HepG2 (cell line): Measurements from ENCODE around the gene TCERG1L. TPM values are rescaled to one million over a fixed set of nuclear protein-coding genes. Genes with fewer than 3 reads are reported as not detected.

Source experiments
- ATAC-seq: fragments of 200-7000 bp; cut with Tn5 transposase; 3 replicates; pipeline ENCODE4 v1.9.1; 2020; ENCODE audit warnings: mild to moderate bottlenecking, moderate library complexity
- BruUV-seq: library from RNA; stranded (reverse); fragments of 400-500 nt; replicated peaks from 2 replicates; lab custom pipeline; 2021; lab: Mats Ljungman, UMichigan
- CTCF ChIA-PET: fragments of 300-600 bp; formaldehyde crosslinking; extraction: SDS; loops from one replicate; lab custom pipeline; 2021; ENCODE audit warnings: low total read pairs, inconsistent platforms, low intra/inter-chr PET ratio; lab: Yijun Ruan, JAX
- POLR2A ChIA-PET: fragments of 350-600 bp; sonication (Branson Sonifier 250); formaldehyde crosslinking; loops from one replicate; lab custom pipeline; 2020; ENCODE audit warnings: antibody characterized with exemption, inconsistent platforms; lab: Yijun Ruan, JAX
- DNase-seq: peaks from one replicate; pipeline ENCODE4 v3.0.0-alpha.2; 2015; ENCODE audit warnings: low spot score
- FAIRE-seq: peaks from 3 replicates; lab custom pipeline; 2011; peaks lifted over from hg19 to GRCh38; lab: Jason Lieb, UNC
- H2AFZ ChIP-seq: one replicate; pipeline ENCODE4 v1.6.1; 2011; ENCODE audit warnings: low read length, inconsistent platforms
- H3K27ac ChIP-seq: fragments of 300-600 bp; 3 replicates; pipeline ENCODE4 v1.8.0; 2011; ENCODE audit warnings: mixed run types, mild to moderate bottlenecking, mixed read lengths, low read length, inconsistent platforms; ENCODE audit not compliant: insufficient read depth; ENCODE audit errors: extremely low read length
- H3K27me3 ChIP-seq, 2 experiments: fragments of 200-600 bp in 1 of 2; 2 replicates in 1 of 2; 3 replicates in 1 of 2; pipeline versions ENCODE4 v1.6.0 to v1.8.0; 2011; ENCODE audit warnings: low read length in 2 of 2, mild to moderate bottlenecking in 2 of 2, moderate library complexity in 2 of 2, inconsistent platforms in 1 of 2; ENCODE audit not compliant: insufficient read depth in 2 of 2, control insufficient read depth in 1 of 2
- H3K36me3 ChIP-seq, 2 experiments: fragments of 200-600 bp in 1 of 2; replicated peaks in 1 of 2; 2 replicates in 1 of 2; 3 replicates in 1 of 2; pipeline versions ENCODE4 v1.5.1 to v1.8.0; 2011; ENCODE audit warnings: low read length in 2 of 2, inconsistent platforms in 1 of 2; ENCODE audit not compliant: insufficient read depth in 2 of 2, control insufficient read depth in 1 of 2
- H3K4me1 ChIP-seq: 2 replicates; pipeline ENCODE4 v1.5.1; 2012; ENCODE audit warnings: low read length, inconsistent platforms; ENCODE audit not compliant: insufficient read depth
- H3K4me2 ChIP-seq: 2 replicates; pipeline ENCODE4 v1.6.0; 2011; ENCODE audit warnings: low read depth, low read length, inconsistent platforms
- H3K4me3 ChIP-seq, 3 experiments: fragments of 200-600 bp in 1 of 3; sonication (generic), shearing (Covaris generic) in 1 of 3; replicated peaks in 1 of 3; 2 replicates each; pipeline ENCODE4 v1.5.1; 2011 to 2016; ENCODE audit warnings: low read length in 3 of 3, inconsistent platforms in 2 of 3, low read depth in 2 of 3, mild to moderate bottlenecking in 2 of 3, control low read depth in 1 of 3, mixed read lengths in 1 of 3; ENCODE audit not compliant: insufficient read depth in 1 of 3
- H3K79me2 ChIP-seq: one replicate; pipeline ENCODE4 v1.6.1; 2011; ENCODE audit warnings: low read length, inconsistent platforms; ENCODE audit not compliant: insufficient read depth
- H3K9ac ChIP-seq: 2 replicates; pipeline ENCODE4 v1.6.0; 2011; ENCODE audit warnings: mild to moderate bottlenecking, low read depth, low read length, inconsistent platforms; ENCODE audit not compliant: insufficient read depth
- H3K9me3 ChIP-seq: 2 replicates; pipeline ENCODE4 v1.5.1; 2012; ENCODE audit warnings: mild to moderate bottlenecking, low read length
- H4K20me1 ChIP-seq: 2 replicates; pipeline ENCODE4 v1.6.0; 2011; ENCODE audit warnings: inconsistent platforms, mild to moderate bottlenecking, low read length, moderate library complexity; ENCODE audit not compliant: insufficient read depth
- HNF1B ChIP-seq: sonication (generic); formaldehyde crosslinking; IDR thresholded peaks from 2 replicates; pipeline ENCODE4 v1.5.1; 2020; ENCODE audit warnings: mild to moderate bottlenecking, moderate library complexity, missing genetic modification reagents
- MEF2D ChIP-seq: sonication (generic); formaldehyde crosslinking; IDR thresholded peaks from 2 replicates; pipeline ENCODE4 v1.5.1; 2020; ENCODE audit warnings: mild to moderate bottlenecking, missing genetic modification reagents
- MXD4 ChIP-seq: IDR thresholded peaks from 2 replicates; pipeline ENCODE4 v1.6.1; 2016; ENCODE audit warnings: mild to moderate bottlenecking, missing biosample characterization, missing genetic modification reagents
- MYNN ChIP-seq: sonication (generic); formaldehyde crosslinking; IDR thresholded peaks from 2 replicates; pipeline ENCODE4 v1.4.0; 2020; ENCODE audit warnings: mild to moderate bottlenecking, low read depth, missing genetic modification reagents
- NFIC ChIP-seq: IDR thresholded peaks from 2 replicates; pipeline ENCODE4 v1.6.1; 2012; ENCODE audit warnings: mild to moderate bottlenecking, low read length, inconsistent platforms
- ZBTB49 ChIP-seq: sonication (generic); formaldehyde crosslinking; IDR thresholded peaks from 2 replicates; pipeline ENCODE4 v1.4.0; 2020; ENCODE audit warnings: missing genetic modification reagents, borderline replicate concordance
- ZNF451 ChIP-seq: sonication (generic); formaldehyde crosslinking; IDR thresholded peaks from 2 replicates; pipeline ENCODE4 v1.5.0; 2020; ENCODE audit warnings: mild to moderate bottlenecking, missing genetic modification reagents
- ZNF609 ChIP-seq: sonication (generic); formaldehyde crosslinking; IDR thresholded peaks from 2 replicates; pipeline ENCODE4 v1.4.0; 2020; ENCODE audit warnings: mild to moderate bottlenecking, missing genetic modification reagents, borderline replicate concordance
- ZNF616 ChIP-seq: sonication (generic); formaldehyde crosslinking; IDR thresholded peaks from 2 replicates; pipeline ENCODE4 v1.5.0; 2020; ENCODE audit warnings: low read depth, mild to moderate bottlenecking, missing genetic modification reagents
- WGBS: methylation state at CpG from one replicate; pipeline ENCODE4 v1.1.6; 2017; ENCODE audit warnings: low lambda C conversion rate; 5-methylcytosine and 5-hydroxymethylcytosine counted together
- in situ Hi-C: cut with HindIII; loops from 2 replicates; pipeline ENCODE4 v1.10.0; 2017; ENCODE audit warnings: low pct_unique_long_range_greater_than_20kb; ENCODE audit not compliant: extremely low pct_ligation_motif_present
- intact Hi-C: fragments of 100-400 bp; cut with micrococcal nuclease; formaldehyde crosslinking; loops from one replicate; pipeline ENCODE4 v1.10.0; 2022; ENCODE audit not compliant: unreplicated experiment
- polyA plus RNA-seq, 8 experiments: library from polyadenylated mRNA; depleted of rRNA in 3 of 8; stranded (reverse) in 7 of 8; unstranded in 1 of 8; fragments of >200 nt; fragmentation: Illumina TruSeq in 4 of 8; extraction: Trizol in 4 of 8; gene quantifications; 2 replicates each; pipeline versions ENCODE4 v1.2.1 to v1.2.3, GENCODE V29; 2011 to 2016; ENCODE audit warnings: low read depth in 4 of 8, missing spikeins in 1 of 8, mixed read lengths in 1 of 8; ENCODE audit not compliant: insufficient read depth in 1 of 8
- total RNA-seq, 5 experiments: library from RNA; depleted of rRNA; stranded (reverse); fragments of >200 nt; fragmentation: Illumina TruSeq; extraction: Trizol; gene quantifications; 2 replicates each; pipeline ENCODE4 v1.2.3, GENCODE V29; 2016; ENCODE audit warnings: low read depth in 1 of 5

TCERG1L gene
- total and polyA plus RNA-seq, 2 of the 13 experiments (the other 11 are each of a cell fraction or from before 2014, with no cell fraction given), result not detected

GRCh38 chr10:131184503-131184902 lies 127.0 kb downstream of the TCERG1L start:
- H3K9ac ChIP-seq, result no peak overlapping the region
- in situ Hi-C loops (no loop called here), intact Hi-C loops (no loop called here)
- no peaks in the 10 kb centered on the region for H3K79me2 ChIP-seq
- POLR2A ChIA-PET, result no interaction called here
- no peak for TF ChIP-seq MYNN (CRISPR knock-in tag)
- no peak overlapping the region for H2AFZ ChIP-seq
- 17% methylated on average over 2 of the region's 9 CpGs for WGBS
- H3K27ac ChIP-seq, result no peak overlapping the region
- no peaks in the 10 kb centered on the region for H4K20me1 ChIP-seq
- no peaks in the 10 kb centered on the region for H3K4me1 ChIP-seq
- CTCF ChIA-PET, result no interaction called here
- H3K9me3 ChIP-seq, result no peaks in the 10 kb centered on the region
- H3K36me3 ChIP-seq, result no peaks in the 10 kb centered on the region
- H3K27me3 ChIP-seq, result peaks cover 1 to 23% of the 10 kb centered on the region in 2 experiments; a peak in 2 of 5 replicates
- BruUV-seq, result no TSS peak
- FAIRE-seq (no peak), DNase-seq (no peak), ATAC-seq (no peak)
- H3K4me3 ChIP-seq, result no peak overlapping the region
- no peak overlapping the region for H3K4me2 ChIP-seq

GRCh38 chr10:131183546-131184045 lies 127.9 kb downstream of the TCERG1L start:
- no TSS peak for BruUV-seq
- H3K79me2 ChIP-seq, result no peaks in the 10 kb centered on the region
- H3K4me2 ChIP-seq, result no peak overlapping the region
- no peak overlapping the region for H3K27ac ChIP-seq
- no peak overlapping the region for H3K4me3 ChIP-seq
- no peaks in the 10 kb centered on the region for H3K36me3 ChIP-seq
- no peaks in the 10 kb centered on the region for H3K9me3 ChIP-seq
- H3K27me3 ChIP-seq, result peaks cover 1 to 23% of the 10 kb centered on the region in 2 experiments; a peak in 2 of 5 replicates
- H2AFZ ChIP-seq, result no peak overlapping the region
- no peak for DNase-seq
- ATAC-seq, result no peak
- no peaks in the 10 kb centered on the region for H3K4me1 ChIP-seq
- H3K9ac ChIP-seq, result no peak overlapping the region
- ChIA-PET CTCF (no interaction called here), POLR2A (no interaction called here)
- no peak for FAIRE-seq
- 20% methylated on average over 7 of the region's 9 CpGs for WGBS
- H4K20me1 ChIP-seq, result no peaks in the 10 kb centered on the region
- in situ Hi-C loops (no loop called here), intact Hi-C loops (no loop called here)
- TF ChIP-seq MEF2D (CRISPR knock-in tag) (no peak), NFIC (no peak), ZNF616 (CRISPR knock-in tag) (no peak), ZNF609 (CRISPR knock-in tag) (no peak), ZNF451 (no peak), MXD4 (no peak), ZBTB49 (CRISPR knock-in tag) (no peak), HNF1B (CRISPR knock-in tag) (no peak)
